SH-SY5Y (cell line): ENCODE measurements around the gene NPY2R.

Experiments used
- GATA2 ChIP-seq: IDR thresholded peaks from 2 replicates; pipeline ENCODE4 v1.6.1; 2011; ENCODE audit warnings: mild to moderate bottlenecking, low read depth, low read length
- GATA3 ChIP-seq: IDR thresholded peaks from 2 replicates; pipeline ENCODE4 v1.6.1; 2011; ENCODE audit warnings: low read depth, mild to moderate bottlenecking, low read length, moderate library complexity

DNA sequence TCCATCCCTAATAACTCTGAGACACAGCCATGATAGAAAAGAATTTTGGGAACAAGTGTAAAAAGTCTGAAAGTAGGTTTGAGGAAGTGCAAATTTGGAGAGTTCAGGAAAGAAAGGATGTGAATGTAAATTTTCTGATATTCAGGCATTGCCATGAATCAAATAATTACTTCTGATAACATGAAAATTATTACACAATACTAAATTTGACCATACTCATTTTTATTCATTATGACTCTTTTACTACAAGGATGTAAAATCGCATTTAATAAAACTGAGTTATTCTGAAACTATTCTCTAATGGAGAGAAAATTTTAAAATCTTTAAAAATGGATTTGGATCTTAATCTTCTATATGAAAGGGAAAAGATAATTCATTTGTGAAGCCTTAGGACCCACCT, 33.8 kb upstream of the NPY2R start:
- TF ChIP-seq GATA2, result no peak
- TF ChIP-seq GATA3, result no peak
